PFSK-1 (cell line): ENCODE results near the gene INTS6.

Experiments
- FOXP2 ChIP-seq: optimal IDR thresholded peaks from 2 replicates; pipeline ENCODE3; 2011; ENCODE audit warnings: borderline replicate concordance, control low read depth, inconsistent platforms; ENCODE audit not compliant: insufficient read depth; ENCODE audit errors: extremely low read length, extremely low read depth
- POLR2AphosphoS5 ChIP-seq: IDR thresholded peaks from 2 replicates; pipeline ENCODE4 v1.6.1; 2012; ENCODE audit warnings: low read depth, mild to moderate bottlenecking, control low read depth, low read length, moderate library complexity
- REST ChIP-seq, 2 experiments: IDR thresholded peaks; 2 replicates each; pipeline versions ENCODE4 v1.6.1 to v1.8.0; 2011 to 2012; ENCODE audit warnings: low read depth in 2 of 2, low read length in 2 of 2, control low read depth in 1 of 2, inconsistent platforms in 1 of 2, mild to moderate bottlenecking in 1 of 2, moderate library complexity in 1 of 2; ENCODE audit not compliant: insufficient read depth in 1 of 2
- SIN3A ChIP-seq: IDR thresholded peaks from 2 replicates; pipeline ENCODE4 v1.6.1; 2012; ENCODE audit warnings: mild to moderate bottlenecking, low read length, moderate library complexity, borderline replicate concordance; ENCODE audit not compliant: insufficient read depth
- TAF1 ChIP-seq: IDR thresholded peaks from 2 replicates; pipeline ENCODE4 v1.6.1; 2012; ENCODE audit warnings: low read length, control low read depth, borderline replicate concordance; ENCODE audit not compliant: insufficient read depth

The INTS6 gene

DNA sequence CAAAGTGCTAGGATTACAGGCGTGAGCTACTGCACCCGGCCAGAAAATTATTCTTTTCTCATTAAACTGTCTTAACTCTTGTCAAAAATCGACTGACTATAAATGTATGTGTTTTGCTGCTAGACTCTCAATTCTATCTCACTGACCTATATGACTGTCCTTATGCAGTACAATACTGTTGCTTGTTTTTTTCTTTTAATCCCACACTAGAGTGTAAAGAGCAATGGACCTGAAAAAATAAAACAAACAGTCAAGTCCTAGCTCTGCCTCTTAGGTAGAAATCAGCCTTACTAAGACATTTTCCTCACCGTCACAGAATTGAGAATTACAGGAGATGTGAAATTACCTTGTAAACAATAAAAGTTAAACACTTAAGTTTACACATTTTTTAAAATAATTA is 35.1 kb downstream of the INTS6 start:
- TF ChIP-seq SIN3A (no peak), FOXP2 (no peak), TAF1 (no peak), POLR2AphosphoS5 (no peak), REST (IDR thresholded peaks at IDR 0.05; ENCODE audit: insufficient read depth in 1 of 2, low read depth in 2 of 2, low read length in 2 of 2) (no peak)

- no peak for TF ChIP-seq POLR2AphosphoS5
- no peak for TF ChIP-seq TAF1
- no peak for TF ChIP-seq FOXP2
- no peak for TF ChIP-seq SIN3A
- TF ChIP-seq REST (IDR thresholded peaks at IDR 0.05; ENCODE audit: insufficient read depth in 1 of 2, low read depth in 2 of 2, low read length in 2 of 2) = no peak
These were observed 36.7 kb downstream of the INTS6 start for GRCh38 chr13:51416107-51416506.

GRCh38 chr13:51412431-51412830 is 40.4 kb downstream of the INTS6 start:
- TF ChIP-seq FOXP2 = no peak
- no peak for TF ChIP-seq SIN3A
- no peak for TF ChIP-seq POLR2AphosphoS5
- no peak for TF ChIP-seq REST (IDR thresholded peaks at IDR 0.05; ENCODE audit: insufficient read depth in 1 of 2, low read depth in 2 of 2, low read length in 2 of 2)
- TF ChIP-seq TAF1 = no peak

GRCh38 chr13:51405176-51405575 is 47.7 kb downstream of the INTS6 start:
- TF ChIP-seq FOXP2 (no peak), POLR2AphosphoS5 (no peak), SIN3A (no peak), TAF1 (no peak), REST (IDR thresholded peaks at IDR 0.05; ENCODE audit: insufficient read depth in 1 of 2, low read depth in 2 of 2, low read length in 2 of 2) (no peak)

GRCh38 chr13:51397262-51397941 is 55.4 kb downstream of the INTS6 start:
- TF ChIP-seq TAF1 = no peak
- TF ChIP-seq SIN3A = no peak
- TF ChIP-seq FOXP2 = no peak
- TF ChIP-seq REST (IDR thresholded peaks at IDR 0.05; ENCODE audit: insufficient read depth in 1 of 2, low read depth in 2 of 2, low read length in 2 of 2) = no peak
- no peak for TF ChIP-seq POLR2AphosphoS5
